ENCODE data around the gene CCND1.

CCND1 gene

DNA sequence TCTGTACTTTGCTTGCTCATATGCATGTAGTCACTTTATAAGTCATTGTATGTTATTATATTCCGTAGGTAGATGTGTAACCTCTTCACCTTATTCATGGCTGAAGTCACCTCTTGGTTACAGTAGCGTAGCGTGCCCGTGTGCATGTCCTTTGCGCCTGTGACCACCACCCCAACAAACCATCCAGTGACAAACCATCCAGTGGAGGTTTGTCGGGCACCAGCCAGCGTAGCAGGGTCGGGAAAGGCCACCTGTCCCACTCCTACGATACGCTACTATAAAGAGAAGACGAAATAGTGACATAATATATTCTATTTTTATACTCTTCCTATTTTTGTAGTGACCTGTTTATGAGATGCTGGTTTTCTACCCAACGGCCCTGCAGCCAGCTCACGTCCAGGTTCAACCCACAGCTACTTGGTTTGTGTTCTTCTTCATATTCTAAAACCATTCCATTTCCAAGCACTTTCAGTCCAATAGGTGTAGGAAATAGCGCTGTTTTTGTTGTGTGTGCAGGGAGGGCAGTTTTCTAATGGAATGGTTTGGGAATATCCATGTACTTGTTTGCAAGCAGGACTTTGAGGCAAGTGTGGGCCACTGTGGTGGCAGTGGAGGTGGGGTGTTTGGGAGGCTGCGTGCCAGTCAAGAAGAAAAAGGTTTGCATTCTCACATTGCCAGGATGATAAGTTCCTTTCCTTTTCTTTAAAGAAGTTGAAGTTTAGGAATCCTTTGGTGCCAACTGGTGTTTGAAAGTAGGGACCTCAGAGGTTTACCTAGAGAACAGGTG lies 11.1 kb downstream of the CCND1 start:
- H3K4me3 ChIP-seq (ENCODE audit: low read depth, low read length), result no peak overlapping the region

DNA sequence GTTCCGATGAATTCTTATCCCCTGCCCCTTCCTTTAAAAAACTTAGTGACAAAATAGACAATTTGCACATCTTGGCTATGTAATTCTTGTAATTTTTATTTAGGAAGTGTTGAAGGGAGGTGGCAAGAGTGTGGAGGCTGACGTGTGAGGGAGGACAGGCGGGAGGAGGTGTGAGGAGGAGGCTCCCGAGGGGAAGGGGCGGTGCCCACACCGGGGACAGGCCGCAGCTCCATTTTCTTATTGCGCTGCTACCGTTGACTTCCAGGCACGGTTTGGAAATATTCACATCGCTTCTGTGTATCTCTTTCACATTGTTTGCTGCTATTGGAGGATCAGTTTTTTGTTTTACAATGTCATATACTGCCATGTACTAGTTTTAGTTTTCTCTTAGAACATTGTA lies 12.0 kb downstream of the CCND1 start:
- no peak overlapping the region for H3K4me3 ChIP-seq (ENCODE audit: low read depth, low read length)

DNA sequence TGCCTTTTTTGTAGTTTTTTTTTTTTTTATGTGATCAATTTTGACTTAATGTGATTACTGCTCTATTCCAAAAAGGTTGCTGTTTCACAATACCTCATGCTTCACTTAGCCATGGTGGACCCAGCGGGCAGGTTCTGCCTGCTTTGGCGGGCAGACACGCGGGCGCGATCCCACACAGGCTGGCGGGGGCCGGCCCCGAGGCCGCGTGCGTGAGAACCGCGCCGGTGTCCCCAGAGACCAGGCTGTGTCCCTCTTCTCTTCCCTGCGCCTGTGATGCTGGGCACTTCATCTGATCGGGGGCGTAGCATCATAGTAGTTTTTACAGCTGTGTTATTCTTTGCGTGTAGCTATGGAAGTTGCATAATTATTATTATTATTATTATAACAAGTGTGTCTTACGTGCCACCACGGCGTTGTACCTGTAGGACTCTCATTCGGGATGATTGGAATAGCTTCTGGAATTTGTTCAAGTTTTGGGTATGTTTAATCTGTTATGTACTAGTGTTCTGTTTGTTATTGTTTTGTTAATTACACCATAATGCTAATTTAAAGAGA lies 12.5 kb downstream of the CCND1 start:
- H3K4me3 ChIP-seq (ENCODE audit: low read depth, low read length), result no peak overlapping the region

DNA sequence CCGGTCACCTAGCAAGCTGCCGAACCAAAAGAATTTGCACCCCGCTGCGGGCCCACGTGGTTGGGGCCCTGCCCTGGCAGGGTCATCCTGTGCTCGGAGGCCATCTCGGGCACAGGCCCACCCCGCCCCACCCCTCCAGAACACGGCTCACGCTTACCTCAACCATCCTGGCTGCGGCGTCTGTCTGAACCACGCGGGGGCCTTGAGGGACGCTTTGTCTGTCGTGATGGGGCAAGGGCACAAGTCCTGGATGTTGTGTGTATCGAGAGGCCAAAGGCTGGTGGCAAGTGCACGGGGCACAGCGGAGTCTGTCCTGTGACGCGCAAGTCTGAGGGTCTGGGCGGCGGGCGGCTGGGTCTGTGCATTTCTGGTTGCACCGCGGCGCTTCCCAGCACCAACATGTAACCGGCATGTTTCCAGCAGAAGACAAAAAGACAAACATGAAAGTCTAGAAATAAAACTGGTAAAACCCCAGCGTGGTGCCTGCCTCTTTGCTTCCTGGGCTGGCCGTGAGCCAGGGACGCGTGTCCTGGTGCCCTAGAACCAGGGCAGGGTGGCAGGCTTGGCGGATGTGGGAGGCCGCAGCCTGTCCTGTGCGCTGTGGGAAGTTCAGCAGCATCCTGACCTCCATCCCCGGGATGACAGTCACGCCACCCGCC lies 13.2 kb downstream of the CCND1 start:
- no peak overlapping the region for H3K4me3 ChIP-seq (ENCODE audit: low read depth, low read length)

DNA sequence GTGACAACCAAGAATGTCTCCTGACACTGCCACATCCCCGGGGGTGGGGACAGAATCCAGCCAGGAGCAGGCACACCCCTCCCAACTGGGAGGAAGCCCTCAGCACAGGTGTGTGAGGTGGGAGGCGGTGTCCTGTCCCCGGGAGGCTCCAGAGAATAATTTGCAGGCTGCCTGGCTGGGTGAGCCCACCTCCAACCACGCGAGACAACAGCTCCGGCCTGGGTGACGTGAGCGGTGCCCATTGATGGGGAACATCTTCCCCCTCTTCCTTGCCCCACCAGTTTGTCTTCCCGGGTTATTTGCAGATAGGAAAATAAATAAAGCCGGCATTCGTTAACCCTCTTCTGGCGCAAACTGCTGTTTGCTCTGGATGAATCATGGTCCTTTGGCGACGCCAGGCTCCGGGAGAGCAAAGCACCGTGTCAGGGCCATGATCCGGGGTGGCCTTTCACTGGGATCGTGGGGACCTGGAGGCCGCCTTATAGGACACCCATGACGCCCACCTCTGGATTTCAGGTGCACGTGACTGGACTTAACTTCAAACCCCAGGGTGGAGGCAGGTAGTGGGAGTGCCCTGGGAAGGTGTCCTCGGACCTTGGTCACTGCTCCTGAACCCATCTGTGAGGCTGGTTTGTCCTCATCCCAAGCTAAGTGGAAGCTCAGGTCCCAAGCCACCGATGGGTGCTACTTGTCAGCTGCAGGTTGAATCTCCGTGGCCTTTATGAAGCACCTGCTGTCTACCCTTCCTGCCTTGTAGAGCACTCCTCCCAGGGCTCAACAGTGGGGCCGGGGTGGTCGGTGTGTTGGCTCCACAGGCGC lies 13.9 kb downstream of the CCND1 start:
- H3K4me3 ChIP-seq (ENCODE audit: low read depth, low read length), result no peak overlapping the region

DNA sequence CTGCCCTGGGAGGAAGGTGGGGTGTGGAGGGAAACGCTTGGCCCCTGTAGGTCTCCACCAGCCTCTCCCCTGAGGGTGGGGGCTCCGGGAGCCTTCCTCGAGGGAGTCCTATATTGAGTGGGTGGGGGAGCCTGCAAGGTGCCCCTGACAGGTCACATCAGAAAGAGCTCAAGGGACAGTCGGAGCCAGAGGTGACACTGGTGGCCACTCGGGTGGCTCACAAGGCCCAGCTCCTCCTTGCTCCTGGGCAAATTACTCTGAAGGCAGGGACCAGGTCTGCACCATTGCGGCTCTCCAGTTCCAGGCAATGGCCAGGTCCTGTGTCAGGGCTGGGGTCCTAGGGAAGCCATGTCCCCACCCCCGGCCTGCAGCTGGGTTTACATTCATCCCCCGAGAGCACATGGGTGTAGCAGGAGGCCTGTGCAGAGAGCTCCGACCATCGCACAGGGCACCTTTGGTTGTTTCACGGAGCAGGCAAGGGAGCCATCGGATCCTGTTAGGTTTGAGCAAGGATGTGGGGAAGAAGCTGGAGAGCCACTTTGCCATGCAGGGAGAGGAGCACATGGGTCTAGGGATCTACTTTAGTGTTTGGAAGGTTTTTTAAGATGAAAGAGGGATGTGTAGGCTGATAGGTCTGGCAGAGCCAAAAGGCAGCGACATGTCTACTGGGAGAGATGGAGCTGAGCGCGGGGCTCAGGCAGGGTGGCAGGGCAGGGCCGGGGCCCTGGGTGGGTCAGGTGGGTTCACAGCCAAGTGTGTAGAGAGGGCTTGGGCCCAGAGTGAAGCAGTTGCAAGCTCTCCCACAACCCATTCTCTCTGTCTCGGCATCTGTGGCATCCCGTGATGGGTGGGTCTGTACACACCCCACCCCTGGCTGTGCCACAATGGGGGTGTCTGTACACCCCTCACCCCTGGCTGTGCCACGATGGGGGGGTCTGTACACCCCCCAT lies 14.8 kb downstream of the CCND1 start:
- no peak overlapping the region for H3K4me3 ChIP-seq (ENCODE audit: low read depth, low read length)

DNA sequence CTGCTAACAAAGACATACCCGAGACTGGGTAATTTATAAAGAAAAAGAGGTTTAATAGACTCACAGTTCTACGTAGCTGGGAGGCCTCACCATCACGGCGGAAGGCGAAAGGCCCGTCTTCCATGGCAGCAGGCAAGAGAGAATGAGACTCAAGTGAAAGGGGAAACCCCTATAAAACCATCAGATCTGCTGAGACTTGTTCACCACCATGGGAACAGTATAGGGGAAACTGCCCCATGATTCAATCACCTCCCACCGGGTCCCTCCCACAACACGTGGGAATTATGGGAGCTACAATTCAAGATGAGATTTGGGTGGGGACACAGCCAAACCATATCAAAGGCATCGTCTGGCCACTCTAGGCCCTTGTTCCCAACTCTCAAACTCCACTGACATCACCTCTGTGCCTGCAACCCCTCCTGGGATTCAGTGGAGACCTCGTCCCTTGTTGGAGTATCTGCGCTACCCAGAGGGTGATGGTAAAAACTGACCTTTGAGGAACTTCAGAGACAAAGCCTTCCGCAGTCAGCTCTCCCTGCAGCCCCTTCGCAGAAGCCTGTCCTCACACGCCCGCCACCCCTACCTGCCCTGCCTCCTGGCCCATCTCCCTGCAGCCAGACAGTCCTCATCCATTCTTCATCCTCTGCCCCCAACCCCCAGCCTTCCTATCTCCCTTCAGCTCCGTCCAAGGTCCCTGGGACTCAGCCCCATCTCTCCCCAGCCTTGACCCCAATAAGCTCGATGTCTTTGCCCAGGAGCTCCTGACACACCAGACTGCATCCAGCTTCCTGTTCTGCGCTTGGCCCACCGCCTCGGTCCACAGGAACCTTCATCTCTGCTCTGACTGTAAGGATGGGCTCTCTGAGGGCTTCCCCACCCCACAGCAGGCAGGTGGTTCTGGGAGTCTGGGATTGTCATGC lies 15.8 kb downstream of the CCND1 start:
- H3K4me3 ChIP-seq (ENCODE audit: low read depth, low read length), result no peak overlapping the region

DNA sequence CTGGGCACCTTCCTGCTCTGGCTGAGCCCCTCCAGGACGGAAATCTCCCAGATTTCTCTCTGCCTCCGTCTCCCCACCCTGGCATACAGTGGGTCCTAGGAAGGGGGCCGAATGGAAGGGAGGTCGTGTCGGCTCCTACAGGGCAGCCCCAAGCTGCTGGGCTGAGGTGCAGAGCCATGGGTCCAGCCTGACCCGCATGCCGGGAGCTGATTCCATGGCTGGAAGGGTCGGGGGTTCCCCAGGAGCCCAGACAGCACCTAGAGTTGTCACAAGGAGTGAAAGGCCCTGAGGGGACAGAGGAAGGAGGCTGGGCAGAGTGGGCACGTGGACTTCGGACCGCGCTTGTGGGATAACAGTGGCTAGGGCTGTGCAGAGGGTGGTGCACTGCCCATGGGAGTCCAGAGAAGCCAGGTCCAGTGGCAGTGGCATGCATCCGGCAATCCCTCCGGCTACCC lies 16.5 kb downstream of the CCND1 start:
- no peak overlapping the region for H3K4me3 ChIP-seq (ENCODE audit: low read depth, low read length)

DNA sequence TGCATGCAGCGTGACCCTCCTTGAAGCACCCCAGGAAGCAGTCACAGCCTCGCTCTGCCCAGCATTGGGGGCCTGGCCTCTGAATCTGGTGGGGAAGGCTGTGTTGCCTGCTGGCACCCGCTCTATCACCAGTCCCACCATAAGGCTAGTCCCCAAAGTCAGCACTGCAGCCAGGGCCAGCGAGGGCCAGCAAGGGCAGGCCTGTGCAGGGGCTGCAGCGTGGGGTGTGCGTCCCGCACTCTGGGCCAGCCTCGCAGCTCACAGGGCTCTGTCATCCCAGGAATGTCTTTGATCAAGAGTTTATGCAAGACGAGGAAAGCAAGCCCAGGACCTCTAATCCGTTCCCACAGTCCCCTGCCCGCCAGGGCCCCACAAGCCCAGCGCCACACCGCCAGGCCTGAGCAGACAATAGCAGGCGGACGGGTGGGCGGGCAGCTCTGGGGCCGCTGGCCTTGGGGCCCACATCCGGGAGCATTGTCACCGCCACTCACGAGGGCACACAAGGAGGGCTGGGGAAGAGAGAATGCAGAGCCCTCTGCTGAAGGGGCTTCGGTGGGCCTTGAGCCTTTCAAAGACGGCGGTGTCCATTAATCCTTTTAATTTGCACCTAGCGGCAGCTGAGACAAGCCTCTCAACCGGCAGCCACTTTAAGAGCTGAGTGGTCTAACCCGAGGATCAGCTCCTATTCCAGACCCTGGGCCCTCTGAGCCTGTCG lies 17.1 kb downstream of the CCND1 start:
- H3K4me3 ChIP-seq (ENCODE audit: low read depth, low read length), result no peak overlapping the region

DNA sequence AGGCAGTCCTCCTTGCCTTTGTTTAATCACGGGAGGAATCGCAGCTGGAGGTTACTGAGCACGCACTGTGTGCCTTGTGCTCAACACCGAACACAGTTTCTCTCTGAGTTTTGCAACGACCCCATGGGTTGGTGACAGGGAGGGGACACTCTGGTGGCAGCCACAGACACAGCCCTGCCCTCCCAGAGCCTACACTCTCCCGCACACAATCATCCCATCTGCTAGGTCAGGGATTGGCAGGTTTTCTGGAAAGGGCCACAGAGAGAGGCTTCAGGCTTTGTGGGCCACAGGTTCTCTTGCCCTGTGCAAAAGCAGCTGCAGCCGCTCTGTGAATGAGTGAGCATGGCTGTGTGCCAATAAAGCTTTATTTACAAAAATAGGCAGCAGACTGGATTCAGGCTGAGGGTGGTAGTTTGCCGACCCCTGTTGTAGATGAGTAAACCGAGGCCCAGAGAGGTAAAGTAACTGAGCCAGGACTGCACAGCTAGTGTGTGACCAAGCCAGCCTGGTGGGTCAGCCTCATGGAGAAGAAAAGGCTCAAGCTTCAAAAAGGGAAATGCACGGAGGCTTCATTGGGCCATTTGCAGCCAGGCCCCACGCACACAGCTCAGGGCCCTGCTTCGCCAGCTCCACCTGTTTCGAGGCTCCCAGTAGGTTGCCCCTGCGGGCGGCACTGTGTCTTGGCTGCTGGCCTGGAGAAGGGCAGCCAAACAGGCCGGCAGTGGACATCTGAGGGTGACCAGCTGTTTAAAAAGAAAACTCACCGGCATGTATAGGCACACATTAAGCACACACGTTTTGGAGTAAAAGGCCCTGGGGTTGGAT lies 17.9 kb downstream of the CCND1 start:
- H3K4me3 ChIP-seq (ENCODE audit: low read depth, low read length), result no peak overlapping the region

DNA sequence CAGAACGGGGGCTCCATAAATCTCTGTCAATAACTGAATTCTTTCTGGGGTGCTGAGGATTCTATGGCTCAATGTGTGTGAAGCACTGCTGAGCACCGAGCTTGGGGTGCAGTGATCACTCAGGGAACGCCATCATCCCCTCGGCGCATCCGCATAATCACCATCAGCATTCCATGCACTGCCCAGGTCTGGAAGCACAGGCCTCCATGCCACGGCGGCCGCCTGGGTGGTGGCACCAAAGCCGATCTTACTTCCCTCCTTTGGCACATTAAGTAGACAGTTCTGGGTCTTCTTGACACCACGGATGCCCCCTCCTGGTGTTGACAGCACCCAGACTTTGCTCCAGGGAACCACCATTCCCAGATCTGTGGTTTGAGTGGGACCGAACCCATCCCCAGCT lies 18.6 kb downstream of the CCND1 start:
- H3K4me3 ChIP-seq (ENCODE audit: low read depth, low read length), result no peak overlapping the region

DNA sequence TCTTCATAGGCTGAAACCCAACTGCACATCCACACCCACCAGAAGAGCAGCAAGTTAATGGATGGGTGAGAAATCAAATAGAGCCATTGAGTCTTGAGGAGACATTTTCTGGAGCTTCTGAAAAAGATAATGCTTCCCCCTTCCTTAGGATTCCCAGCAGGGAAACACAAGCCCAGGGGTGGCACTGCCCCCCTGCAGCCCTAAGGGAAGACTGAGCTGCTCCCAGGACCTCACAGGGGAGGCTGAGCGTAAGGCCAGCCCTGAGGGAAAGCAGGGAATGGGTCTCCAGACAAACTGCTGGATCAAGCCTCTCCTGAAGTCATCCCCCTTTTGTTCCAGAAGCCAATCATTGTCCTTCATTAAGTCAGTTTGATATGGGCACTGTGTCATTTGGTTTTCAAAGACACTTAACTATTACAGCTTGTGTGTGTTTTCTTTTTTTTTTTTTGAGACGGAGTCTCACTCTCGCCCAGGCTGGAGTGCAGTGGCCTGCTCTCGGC lies 19.1 kb downstream of the CCND1 start:
- no peak overlapping the region for H3K4me3 ChIP-seq (ENCODE audit: low read depth, low read length)

DNA sequence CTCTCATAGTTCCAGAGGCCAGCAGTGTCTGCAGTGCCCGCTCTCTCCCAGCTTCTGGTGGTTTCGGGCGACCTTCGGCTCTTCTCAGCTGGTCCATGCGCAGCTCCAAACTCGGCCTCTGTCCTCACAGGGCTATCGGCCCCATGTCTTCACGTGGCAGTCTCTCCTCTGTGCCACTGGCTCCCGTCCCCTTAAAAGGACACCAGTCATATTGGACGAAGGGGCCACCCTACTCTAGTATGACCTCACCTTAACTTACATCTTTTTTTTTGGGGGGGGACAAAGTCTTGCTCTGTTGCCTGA lies 20.4 kb downstream of the CCND1 start:
- H3K4me3 ChIP-seq (ENCODE audit: low read depth, low read length), result no peak overlapping the region

DNA sequence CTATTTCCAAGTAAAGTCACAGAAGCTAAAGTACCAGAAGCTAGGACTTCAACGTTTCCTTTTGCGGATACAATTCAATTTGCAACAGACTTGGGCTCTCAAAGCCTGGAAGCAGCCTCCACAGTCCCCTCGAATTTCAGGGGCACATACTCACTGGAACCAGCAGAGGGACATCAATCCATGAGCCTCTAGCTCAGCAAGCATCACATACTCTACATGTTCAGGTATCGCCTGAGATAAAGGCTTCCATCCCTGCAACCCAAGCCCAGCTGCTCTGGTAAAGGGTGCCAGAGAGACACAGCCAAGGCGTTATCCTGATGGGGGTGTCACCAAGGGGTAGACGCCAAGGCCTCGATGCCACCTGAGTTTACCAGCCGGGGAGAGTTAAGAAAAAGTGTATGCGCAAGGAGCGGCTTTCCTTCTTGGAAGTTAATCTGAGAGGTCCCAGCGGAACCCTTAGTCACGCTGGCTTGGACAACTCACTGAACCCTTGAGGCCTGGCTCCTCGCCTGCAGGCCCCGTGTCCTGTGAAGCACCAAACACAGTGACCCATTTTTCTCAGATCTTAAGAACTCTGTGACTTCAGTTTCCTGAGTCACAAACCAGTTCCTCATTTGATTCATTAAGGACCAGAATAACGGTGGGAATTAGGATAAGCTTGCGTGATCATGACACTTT lies 21.2 kb downstream of the CCND1 start:
- no peak overlapping the region for H3K4me3 ChIP-seq (ENCODE audit: low read depth, low read length)

DNA sequence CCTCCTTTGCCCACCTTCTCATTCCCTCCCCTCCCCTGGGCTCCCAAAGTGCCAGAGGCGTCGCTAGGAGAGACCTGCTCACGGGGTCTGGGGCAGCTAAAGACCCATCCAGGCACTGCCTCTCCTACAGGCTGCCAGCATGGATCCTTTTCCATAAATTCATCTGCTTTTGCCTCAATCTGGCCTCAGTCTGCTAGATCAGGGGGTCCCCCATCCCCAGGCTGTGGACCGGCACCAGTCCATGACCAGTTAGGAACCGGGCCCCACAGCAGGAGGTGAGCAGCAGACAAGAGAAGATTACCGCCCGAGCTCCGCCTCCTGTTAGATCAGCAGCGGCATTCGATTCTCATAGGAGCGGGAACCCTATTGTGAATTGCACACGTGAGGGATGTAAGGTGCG lies 21.9 kb downstream of the CCND1 start:
- H3K4me3 ChIP-seq (ENCODE audit: low read depth, low read length), result no peak overlapping the region

DNA sequence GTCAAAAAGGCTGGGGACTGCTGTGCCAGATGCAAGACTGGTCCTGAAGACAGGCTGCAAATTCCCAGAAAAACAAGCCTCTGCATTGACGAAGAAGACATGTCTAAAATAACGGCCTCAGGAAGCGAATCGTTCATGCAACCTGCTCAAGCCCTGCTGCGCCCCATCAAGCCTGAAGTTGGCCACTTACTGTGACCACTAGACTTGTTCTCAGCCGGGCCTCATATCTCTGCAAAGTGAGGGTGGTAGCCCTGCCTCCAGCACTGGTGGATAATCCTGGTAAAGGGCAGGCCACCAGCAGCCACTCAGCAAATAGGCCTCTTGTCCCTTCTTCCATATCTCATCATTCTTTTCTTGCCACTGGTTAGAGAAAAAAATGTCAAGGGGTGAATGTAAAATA lies 22.4 kb downstream of the CCND1 start:
- H3K4me3 ChIP-seq (ENCODE audit: low read depth, low read length), result no peak overlapping the region

DNA sequence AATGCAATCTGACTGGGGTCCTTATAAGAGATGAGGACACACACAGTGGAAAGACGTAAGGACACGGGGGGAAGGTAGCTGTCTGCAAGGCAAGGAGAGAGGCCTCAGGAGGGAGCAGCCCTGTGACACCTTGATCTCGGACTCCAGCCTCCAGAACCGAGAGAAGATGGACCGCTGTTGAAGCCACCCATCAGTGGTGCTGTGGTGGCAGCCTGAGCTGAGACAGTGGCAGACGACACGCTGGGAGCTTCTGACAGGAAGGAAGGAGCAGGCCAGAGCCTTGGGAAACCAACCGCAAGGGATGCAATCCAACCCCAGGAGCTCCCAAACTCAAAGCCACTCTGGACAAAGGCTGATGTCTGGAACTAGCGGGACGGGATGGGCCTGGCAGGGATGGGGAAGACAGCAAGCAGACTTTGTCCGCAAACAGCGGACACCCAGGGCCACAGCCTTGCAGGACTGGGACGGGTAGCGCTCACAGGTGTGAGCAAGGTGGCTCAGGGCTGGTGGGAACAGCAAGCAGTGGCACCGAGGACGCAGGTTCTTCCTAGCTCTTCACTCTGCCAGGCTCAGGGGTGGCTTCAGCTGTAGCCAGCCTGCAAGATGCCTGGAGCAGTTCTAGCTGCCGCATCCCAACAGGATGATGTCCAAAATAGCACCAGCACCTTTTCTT lies 23.3 kb downstream of the CCND1 start:
- H3K4me3 ChIP-seq (ENCODE audit: low read depth, low read length), result no peak overlapping the region

Measured in iPS-11a (cell line).